ENCODE measurements around the gene ABCG5.

The ABCG5 gene

DNA sequence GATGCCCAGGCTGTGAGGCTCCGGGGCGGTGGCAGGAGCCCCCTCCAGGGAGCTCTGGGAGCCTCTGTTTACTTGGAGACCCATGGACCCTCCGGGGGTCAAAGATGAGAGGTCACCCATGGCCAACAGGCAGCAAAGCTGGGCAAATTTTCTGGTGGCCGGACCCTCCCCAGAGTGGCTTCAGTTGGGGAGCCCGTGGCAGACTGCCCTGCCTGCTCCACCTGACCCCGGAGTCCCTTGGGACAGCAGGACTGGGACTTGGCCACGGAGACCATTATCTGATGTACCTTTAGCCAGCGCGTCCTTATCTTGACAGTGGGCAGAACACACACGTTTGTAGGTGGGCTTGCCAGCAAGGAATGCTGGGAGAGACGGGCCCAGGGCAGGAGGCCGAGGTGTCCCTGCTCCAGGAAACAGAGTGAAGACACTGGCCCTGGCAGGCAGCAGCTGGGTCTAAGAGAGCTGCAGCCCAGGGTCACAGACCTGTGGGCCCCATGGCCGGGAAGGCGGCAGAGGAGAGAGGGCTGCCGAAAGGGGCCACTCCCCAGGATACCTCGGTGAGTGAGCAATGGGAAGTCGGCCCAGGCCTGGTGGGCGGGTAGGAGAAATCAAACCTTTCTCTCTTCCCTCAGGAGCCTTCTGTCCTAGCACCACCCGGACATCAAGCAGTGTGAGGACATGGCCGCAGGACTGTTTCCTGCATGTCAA, at the start of gene ABCG5, which contains the start of gene ABCG8:
Gene ABCG5 (minus strand): TSS at position 280 of the 708 bp plus-strand sequence. CDS start 160 bp downstream, at position 120.
Gene ABCG8 (plus strand): TSS at position 412 of the 708 bp plus-strand sequence. CDS start 83 bp downstream, at position 495.
- DNase-seq (ENCODE audit: low spot score), result no peak

DNA sequence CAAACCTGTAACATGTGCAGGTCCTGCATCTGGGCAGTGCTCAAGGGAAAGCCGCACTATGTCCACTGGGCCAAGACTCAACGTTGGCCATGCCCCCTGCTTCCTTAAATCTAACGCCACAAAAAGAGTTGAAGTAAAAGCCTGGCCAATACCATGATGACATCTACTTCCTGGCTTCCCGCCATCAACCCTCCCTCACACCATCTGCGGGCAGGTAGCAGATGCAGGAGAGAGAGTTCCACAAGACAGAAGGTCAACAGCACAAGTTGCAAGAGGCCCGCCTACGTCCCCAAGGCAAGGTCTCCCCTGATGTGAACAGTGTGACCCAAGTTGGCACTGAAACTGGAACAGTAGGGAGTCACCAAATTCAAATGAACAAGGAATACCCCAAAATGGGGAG, 48.5 kb upstream of the ABCG5 start:
- no peak for DNase-seq (ENCODE audit: low spot score)

DNA sequence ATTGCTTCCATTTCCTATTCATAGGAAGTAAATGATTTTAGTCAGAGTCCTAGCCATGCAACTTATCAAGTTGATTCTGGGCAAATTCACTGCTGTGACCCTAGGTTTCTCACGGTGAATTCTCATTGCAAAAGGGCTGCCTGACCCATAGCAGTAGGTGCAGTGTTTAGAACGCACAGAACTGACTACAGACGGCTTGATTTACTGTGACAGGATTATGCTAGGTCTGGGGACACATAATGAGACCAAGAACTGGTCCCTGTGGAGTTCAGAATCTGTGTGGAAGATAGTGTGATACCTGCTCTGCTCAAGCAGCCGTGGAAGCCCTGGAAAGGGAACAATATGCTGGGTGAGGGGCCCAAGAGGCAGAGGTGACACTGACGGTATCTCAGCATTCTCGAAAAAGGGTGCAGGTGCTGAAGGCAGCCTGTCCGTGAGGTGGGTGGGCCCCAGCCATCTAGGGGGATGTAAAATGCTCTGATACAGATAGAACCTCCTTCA, 46.5 kb upstream of the ABCG5 start:
- DNase-seq (ENCODE audit: low spot score), result no peak

DNA sequence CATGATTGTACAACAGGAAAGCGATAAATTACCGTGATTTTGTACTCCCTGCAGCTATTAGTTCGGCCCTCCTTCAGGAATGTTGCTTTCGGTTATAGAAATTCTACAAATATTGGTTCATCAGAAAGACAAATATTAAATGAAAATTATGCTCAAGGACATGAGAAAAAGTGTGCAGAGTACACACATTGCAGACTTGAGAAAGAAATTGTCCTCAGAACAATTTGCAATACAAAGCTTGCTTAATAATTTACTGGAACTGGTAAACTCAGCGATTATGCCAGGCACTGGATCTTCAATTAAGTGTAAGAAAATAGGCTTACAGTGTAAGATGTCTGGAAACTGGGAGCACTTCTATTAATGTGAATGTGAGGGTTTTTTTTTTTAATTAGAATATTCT, 46.0 kb upstream of the ABCG5 start:
- no peak for DNase-seq (ENCODE audit: low spot score)

DNA sequence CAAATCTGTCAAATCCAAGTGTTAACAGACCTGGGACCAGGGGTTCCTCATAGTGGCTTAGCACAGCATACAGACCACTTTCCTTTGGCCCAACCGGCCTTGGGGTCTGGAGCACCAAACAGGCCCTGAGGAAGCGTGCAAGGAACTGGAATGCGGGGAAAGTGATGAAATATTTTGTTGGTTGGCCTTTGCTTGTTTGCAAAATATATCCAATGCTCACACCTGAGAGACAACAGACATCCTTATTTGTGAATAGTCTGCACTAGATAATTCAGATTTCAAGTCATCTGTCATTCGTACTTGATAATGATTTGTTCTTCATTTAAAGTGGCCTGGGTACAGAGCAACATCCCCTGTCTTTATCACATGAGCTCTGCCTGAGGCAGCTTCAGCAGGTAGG, 43.7 kb upstream of the ABCG5 start:
- no peak for DNase-seq (ENCODE audit: low spot score)

DNA sequence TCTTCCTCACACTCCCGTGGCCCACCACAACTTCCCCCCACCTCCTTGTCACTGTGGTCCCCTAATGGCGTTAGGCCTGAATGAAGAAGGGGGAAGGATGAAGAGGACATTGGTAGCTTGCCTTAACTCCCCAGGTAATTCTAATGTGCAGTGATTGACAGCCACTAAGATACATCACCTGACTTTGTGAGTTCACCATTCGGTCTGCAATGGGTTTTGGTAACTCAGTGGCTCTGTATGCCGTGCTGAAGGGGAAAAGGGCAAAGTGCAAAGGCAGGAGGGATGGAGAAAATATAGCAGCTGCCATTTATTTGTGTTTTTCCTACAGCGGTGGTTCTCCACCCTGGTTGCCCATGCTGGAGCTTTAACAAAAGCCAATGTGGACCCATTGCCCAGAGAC, 42.3 kb upstream of the ABCG5 start:
- no peak for DNase-seq (ENCODE audit: low spot score)

DNA sequence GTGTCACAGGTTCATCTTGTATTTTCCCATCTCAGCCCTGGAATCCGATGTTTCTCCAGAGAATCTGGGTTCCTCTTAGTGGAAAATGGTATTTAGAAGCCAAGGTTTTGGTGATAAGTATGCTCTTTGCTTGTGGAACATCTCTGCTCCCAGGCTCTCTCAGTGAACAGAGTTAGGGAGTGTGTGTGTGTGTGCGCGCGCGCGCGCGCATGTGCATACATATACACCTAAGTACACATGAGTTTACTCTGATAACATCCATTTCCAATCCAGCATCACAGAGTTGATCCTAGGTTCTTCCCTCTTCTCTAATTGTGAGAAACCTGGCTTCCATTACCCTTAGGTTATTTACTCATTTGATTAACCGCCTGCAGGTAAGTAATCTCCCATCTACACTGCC, 41.8 kb upstream of the ABCG5 start:
- no peak for DNase-seq (ENCODE audit: low spot score)

DNA sequence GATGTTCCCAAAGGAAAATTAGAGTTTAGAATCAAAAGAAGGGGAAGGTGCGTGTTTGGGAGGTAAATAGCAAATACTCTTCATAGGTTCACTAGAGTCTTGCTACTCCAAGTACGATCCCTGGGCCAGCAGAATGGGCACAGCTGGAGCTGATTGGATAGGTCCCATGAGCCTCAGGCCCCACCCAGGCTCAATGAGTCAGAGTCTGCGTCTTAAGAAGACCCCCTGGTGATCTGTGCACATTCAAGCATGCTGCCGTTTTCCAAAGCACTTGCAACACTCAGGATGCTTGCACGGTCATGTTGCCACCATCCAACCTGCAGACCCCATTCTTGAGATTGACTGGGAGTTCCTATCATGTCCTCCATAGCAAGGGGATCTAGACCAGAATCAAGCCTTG, 40.6 kb upstream of the ABCG5 start:
- no peak for DNase-seq (ENCODE audit: low spot score)

DNA sequence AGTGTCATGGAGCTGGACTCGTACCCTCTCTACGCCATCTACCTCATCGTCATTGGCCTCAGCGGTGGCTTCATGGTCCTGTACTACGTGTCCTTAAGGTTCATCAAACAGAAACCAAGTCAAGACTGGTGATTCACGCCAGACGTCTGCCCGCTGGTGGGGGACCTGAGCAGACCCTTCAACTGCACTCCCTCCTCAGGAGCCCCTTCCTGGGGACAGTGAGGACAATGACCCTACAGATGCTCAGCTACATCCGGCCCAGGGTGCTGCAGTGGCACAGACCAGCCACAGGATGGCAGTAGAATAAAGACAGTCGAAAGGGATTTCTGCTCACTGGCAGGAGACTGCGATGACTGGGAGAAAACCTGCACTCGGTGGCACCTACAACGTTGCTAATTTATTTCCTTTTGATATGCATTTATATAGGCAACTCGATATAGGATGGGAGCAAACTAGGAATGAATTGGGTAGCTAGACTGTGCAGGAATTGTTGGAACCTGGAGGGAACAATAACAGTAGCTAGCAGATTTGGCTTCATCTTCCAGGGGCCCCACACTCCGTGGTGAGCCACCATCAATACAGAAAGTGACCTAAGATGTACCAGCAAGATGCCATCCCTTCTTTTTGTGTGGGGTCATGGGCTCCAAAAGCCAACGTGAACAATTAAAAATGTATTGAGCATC, 39.3 kb upstream of the ABCG5 start:
- DNase-seq (ENCODE audit: low spot score), result peak; percentile 47

DNA sequence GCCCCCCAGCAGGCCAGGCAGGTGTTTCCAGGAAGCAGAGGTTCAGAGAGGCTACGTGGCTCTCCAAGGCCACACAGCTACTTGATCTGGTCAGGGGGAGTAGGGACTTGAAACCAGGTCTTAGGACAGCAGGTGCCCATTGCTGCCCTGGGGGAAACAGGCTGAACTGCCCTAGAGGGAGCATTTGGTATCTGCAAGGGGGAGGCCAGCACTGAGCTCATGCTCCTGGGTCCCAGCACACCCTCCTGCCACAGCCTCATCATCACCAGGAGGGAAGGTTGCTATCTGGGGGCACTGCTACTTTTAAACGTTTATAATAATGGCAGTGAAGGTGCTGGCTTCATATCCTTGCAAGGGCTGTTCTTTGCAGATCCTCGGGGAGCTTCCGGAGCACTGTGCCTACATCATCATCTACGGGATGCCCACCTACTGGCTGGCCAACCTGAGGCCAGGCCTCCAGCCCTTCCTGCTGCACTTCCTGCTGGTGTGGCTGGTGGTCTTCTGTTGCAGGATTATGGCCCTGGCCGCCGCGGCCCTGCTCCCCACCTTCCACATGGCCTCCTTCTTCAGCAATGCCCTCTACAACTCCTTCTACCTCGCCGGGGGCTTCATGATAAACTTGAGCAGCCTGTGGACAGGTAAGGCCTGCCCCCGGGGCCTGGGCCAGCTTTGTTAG, 36.3 kb upstream of the ABCG5 start:
- no peak for DNase-seq (ENCODE audit: low spot score)

DNA sequence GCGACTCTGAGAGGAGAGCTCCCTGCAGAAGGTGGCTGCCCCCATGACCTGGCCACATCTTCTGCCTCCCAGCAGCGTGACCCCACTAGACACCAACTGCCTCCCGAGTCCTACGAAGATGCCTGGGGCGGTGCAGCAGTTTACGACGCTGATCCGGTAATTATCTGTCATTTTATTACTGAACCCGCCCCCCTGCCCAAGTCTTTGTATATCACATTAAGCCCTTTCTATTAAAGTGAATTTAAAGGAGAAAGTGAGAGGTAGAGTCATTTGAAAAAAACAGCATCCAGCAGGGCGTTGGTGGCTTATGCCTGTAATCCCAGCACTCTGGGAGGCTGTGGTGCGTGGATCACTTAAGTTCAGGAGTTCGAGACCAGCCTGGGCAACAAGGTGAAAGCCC, 33.5 kb upstream of the ABCG5 start:
- DNase-seq (ENCODE audit: low spot score), result no peak

DNA sequence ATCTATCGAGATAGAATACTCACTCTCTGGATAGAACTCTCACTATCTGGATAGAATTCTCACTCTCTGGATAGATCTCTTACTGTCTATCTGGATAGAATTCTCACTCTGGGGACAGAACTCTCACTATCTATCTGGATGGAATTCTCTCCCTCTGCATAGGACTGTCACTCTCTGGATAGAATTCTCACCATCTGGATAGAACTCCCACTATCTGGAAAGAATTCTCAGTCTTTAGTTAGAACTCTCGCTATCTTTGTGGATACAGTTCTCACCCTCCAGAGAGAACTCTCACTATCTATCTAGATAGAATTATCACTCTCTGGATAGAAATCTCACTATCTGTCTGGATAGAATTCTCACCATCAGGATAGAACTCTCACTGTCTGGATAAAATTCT, 16.7 kb upstream of the ABCG5 start:
- DNase-seq (ENCODE audit: low spot score), result no peak

DNA sequence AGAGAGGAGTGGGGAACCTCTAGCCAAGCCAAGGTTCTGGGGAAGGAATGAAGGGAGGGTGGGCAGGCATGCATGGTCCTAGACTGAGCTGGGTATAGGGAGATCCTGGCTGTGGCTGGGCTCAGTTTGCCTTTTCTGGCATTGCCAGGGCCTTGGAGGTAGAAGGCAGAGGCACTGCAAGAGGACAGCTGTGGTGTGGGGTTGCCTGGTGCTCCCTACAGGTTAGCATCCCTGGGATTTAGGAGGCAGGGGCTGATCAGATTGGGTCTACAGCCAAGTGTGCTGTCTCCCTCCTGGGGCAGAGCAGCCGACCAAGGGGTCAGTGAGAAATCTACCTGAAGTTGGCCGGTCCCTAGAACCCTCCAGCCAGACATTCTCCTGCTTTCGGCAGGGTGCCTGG, 16.0 kb upstream of the ABCG5 start:
- no peak for DNase-seq (ENCODE audit: low spot score)

DNA sequence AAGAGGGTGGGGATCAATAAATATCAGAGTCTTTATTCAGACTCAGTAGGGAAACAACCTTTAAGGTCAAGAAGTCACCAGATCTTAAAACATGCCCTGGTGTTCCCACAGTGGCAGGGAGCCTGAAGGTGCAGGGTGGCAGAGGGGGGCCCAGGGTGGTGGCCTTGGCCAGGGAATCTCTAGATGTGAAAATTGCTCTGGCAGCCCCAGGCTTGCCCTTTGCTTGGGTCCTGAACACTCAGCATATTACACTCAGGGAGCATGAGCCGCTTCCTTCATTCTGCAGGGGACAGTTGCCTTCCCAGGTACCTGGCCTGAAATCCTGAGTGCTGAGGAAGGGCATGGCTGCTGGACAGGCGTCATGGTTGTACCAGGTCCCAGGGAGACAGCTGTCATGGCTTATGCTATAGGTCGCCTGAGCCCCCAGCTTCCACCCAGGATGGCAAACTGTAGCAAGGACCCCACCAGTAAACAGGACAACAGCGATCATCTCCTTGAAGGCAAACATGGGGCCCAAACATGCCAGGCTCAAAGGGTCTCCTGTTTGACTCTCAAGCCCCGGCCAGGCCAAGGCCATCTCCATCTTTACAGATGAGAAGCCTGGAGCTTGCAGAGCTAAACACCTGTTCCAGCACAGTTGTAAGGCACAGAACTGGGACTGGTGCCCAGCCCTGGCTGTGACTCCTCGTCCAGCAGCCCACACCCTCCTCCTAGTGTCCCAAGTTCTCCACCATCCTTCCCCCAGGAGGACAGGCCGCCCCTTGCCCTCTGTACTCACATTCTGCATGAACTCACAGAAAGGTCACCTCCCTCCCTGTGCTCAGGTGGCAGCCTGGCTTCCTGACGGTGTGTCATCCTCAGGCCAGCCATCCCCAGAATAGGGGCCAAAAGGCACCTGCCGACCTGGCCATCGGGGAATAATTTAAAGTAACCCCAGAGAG, 14.8 kb upstream of the ABCG5 start:
- no peak for DNase-seq (ENCODE audit: low spot score)

DNA sequence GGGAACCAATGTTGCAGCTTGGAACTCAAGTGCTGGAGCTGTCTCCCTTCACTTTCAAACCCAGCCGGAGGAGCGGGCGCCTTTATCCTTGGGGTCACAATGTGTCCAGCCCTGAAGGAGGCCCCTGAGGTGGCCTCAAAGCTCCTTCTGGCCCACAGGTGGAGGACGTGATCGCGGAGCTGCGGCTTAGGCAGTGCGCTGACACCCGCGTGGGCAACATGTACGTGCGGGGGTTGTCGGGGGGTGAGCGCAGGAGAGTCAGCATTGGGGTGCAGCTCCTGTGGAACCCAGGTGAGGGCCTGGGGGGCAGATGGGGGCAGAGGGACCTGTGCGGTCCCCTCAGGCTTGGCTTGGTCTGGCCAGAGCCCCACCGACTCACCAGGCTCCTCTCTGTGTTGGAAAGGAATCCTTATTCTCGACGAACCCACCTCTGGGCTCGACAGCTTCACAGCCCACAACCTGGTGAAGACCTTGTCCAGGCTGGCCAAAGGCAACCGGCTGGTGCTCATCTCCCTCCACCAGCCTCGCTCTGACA, 13.6 kb upstream of the ABCG5 start:
- DNase-seq (ENCODE audit: low spot score), result no peak

DNA sequence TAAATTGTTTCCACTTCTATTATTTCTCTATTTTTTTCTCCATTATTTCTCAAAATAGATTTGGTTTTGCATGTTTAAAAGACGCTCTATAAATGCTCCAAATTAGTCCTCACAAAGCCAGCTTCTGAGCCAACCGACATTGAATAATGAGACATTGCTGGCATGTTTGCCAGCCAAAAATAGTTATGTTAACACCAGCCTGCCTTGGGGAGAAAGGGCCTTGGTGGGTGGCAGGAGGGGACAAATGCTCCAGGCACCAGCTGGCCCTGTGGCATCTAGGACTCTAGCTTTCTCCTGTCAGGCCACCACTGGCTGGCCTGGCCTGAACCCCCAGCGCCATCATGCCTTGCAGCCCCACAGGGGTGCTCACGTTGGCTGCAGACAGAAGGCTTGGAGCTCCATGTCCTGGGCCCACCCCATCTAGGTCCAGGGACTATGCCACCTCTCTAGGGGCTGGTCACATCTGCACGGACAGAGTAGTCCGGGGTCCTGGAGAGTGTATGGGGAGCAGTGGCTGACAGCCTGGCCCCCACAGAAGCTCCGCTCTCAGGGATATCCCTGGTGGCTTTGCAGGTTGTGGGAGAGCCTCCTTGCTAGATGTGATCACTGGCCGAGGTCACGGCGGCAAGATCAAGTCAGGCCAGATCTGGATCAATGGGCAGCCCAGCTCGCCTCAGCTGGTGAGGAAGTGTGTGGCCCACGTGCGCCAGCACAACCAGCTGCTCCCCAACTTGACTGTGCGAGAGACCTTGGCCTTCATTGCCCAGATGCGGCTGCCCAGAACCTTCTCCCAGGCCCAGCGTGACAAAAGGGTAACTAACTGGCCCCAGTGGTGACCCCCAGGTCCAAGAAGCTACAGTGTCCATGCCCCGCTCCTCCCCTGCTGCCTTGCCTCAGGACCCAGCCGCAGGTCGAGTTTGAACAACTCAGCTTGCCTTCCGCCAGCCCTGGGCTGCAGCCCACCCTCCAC, 12.7 kb upstream of the ABCG5 start:
- no peak for DNase-seq (ENCODE audit: low spot score)

DNA sequence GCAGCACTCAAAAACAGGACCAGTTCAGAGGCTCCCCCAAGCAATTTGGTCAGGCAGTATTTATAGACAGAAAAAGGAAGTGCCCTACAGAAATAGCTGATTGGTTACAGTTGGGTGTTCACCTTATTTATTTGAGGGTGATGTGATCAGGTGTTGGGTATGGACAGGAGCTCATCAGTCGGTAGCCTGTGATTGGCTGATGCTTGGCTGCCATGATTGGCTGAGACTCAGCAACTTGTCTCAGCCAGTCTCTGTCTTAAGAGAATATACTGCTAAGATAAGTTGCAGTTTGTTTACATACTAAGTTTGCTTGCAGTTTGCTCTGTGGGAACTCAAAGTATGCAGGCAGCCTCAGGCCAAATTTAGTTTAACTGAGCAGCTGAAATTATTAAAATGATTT, 9.6 kb upstream of the ABCG5 start:
- DNase-seq (ENCODE audit: low spot score), result no peak

DNA sequence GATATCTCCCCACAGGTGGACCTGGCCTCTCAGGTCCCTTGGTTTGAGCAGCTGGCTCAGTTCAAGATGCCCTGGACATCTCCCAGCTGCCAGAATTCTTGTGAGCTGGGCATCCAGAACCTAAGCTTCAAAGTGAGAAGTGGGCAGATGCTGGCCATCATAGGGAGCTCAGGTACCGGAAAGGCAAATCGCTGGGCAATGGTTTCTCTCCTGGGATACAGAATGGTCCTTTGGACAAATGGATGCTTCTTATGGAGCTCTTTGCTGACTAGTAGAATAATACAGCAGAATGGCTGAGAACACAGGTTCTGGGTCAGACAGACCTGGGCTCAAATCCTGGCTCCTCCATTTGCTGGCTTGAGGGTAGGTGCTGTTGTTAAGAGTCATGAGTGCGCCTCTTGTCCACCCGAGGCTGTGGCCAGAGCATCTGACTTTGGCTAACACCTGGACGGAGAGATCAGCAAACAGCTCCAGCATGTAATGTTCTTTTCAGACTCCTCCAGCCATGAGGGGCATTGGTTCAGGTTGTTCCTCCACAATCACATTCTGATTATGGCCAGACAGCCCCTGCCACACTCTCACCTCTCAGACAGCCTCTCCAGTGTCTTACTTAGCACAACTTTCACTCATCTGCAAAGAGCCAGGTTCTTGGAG, 7.6 kb upstream of the ABCG5 start:
- DNase-seq (ENCODE audit: low spot score), result no peak

DNA sequence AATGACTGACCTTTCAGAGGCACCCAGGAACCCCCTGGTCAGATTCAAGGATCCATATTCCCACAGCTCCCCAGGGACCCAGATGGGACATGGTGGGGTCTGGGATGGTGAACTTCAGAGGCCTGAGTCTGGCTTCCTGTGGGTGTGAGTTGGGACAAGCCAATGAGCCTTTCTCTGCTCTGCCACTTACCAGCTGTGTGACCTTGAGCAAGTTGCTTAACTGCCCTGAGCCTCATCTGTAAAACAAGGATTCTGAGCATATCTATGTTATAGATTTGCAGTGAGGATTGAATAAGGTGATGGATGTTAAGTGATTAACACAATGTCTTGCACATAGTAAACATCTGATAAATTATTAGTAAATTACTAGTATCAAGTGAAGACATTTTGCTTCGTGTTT, 6.5 kb upstream of the ABCG5 start:
- no peak for DNase-seq (ENCODE audit: low spot score)

DNA sequence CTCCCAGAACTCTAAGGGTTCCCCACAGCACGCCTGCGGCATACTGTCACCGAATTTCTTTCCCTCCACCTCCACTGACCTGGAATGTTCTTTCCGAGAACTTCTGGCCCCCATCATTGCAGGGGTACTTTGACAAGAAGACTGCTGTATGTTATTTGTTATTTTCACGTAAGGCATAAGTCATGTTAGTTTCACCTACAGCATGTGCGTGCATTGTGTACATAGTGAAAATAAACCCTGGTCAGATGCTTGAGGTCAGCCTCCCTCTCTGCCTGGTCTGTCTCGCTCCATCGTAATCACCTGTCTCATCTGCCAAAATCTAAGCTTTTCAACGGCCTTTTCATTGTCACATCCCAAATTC, 4.2 kb upstream of the ABCG5 start:
- DNase-seq (ENCODE audit: low spot score), result no peak
